ENCODE data around the gene GNMT.

GNMT gene

DNA sequence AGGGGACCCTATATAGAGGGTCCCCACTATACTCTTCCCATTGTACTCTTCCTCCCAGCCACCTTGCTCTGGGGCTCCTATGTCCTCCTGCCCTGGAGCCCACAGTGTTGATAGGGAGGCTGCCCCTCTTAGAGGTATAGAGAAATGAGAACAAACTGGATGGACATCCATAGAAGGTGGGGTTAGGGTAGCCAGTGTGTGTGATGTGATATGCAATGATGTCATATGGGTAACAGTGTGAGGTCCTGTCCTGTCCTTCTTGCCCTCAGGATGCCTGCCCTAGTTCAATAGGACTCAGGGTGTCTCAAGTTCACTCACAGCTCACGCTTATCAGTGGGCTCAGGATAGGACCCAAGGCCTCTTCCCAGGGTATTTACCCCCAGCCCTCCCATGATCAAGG, 44.3 kb upstream of the GNMT start:
- Histone ChIP-seq H3K27ac (no peak overlapping the region), H3K9ac (no peak overlapping the region), H4K20me1 (ENCODE audit: insufficient read depth) (no peaks in the 10 kb centered on the region), H2AFZ (ENCODE audit: low read depth) (no peak overlapping the region), H3K4me3 (IDR thresholded peaks at IDR 0.05; ENCODE audit: insufficient read depth, low read depth, low read length) (no peak overlapping the region), H3K27me3 (ENCODE audit: insufficient read depth, low read depth) (peaks cover 2% of the 10 kb centered on the region; the same call in 1 of the 2 replicates), H3K4me1 (ENCODE audit: low read depth, poor library complexity, severe bottlenecking) (peaks cover 8% of the 10 kb centered on the region), H3K4me2 (no peak overlapping the region), H3K79me2 (ENCODE audit: insufficient read depth, low read depth) (no peaks in the 10 kb centered on the region), H3K36me3 (ENCODE audit: insufficient read depth) (no peaks in the 10 kb centered on the region)
- TF ChIP-seq, protein P1, sequence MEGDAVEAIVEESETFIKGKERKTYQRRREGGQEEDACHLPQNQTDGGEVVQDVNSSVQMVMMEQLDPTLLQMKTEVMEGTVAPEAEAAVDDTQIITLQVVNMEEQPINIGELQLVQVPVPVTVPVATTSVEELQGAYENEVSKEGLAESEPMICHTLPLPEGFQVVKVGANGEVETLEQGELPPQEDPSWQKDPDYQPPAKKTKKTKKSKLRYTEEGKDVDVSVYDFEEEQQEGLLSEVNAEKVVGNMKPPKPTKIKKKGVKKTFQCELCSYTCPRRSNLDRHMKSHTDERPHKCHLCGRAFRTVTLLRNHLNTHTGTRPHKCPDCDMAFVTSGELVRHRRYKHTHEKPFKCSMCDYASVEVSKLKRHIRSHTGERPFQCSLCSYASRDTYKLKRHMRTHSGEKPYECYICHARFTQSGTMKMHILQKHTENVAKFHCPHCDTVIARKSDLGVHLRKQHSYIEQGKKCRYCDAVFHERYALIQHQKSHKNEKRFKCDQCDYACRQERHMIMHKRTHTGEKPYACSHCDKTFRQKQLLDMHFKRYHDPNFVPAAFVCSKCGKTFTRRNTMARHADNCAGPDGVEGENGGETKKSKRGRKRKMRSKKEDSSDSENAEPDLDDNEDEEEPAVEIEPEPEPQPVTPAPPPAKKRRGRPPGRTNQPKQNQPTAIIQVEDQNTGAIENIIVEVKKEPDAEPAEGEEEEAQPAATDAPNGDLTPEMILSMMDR (conservative IDR thresholded peaks at IDR 0.05; ENCODE audit: low read depth, low read length) = no peak

DNA sequence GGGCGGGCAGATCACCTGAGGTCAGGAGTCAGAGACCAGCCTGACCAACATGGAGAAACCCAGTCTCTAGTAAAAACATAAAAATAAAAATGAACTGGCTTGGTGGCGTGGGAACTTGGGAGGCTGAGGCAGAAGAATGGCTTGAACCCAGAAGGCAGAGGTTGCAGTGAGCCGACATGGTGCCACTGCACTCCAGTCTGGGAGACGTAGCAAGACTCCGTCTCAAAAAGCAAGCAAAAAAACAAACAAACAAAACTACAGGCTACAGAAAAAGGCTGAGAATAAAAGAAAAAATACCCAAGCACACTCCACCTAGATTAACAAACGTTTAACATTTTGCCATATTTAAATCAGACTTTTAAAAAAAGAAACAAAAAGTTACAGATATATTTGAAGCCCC, 38.8 kb upstream of the GNMT start:
- no peaks in the 10 kb centered on the region for H3K27me3 ChIP-seq (ENCODE audit: insufficient read depth, low read depth)
- no peak overlapping the region for H3K27ac ChIP-seq
- no peak overlapping the region for H2AFZ ChIP-seq (ENCODE audit: low read depth)
- H3K79me2 ChIP-seq (ENCODE audit: insufficient read depth, low read depth) = no peaks in the 10 kb centered on the region
- no peak overlapping the region for H3K4me2 ChIP-seq
- H3K4me1 ChIP-seq (ENCODE audit: low read depth, poor library complexity, severe bottlenecking) = no peaks in the 10 kb centered on the region
- no peaks in the 10 kb centered on the region for H4K20me1 ChIP-seq (ENCODE audit: insufficient read depth)
- H3K9ac ChIP-seq = no peak overlapping the region
- TF ChIP-seq, protein P1 (conservative IDR thresholded peaks at IDR 0.05; ENCODE audit: low read depth, low read length) = no peak
- no peak overlapping the region for H3K4me3 ChIP-seq (IDR thresholded peaks at IDR 0.05; ENCODE audit: insufficient read depth, low read depth, low read length)
- no peaks in the 10 kb centered on the region for H3K36me3 ChIP-seq (ENCODE audit: insufficient read depth)

DNA sequence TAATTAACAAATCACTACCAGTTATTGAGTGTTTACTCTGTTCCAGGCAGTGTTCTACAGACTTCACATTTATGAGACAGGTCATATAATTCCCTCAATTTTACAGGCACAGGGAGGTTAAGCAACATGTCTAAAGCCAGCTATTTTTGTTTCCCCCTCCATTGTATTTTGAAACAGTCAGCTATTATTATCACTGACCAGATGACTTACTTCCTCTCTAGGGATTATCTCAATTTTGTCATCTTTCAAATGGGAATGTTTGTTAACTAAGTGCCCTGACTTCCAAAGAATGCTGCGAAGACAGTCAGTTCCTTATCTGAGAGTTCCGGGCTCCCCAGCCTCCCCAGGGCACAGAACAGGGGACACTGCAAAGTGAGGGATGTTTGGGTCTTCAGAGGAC, 36.9 kb upstream of the GNMT start:
- Histone ChIP-seq H3K4me1 (ENCODE audit: low read depth, poor library complexity, severe bottlenecking) (peaks cover 7% of the 10 kb centered on the region), H3K27ac (no peak overlapping the region), H3K36me3 (ENCODE audit: insufficient read depth) (no peaks in the 10 kb centered on the region), H3K79me2 (ENCODE audit: insufficient read depth, low read depth) (no peaks in the 10 kb centered on the region), H3K27me3 (ENCODE audit: insufficient read depth, low read depth) (no peaks in the 10 kb centered on the region), H3K9ac (no peak overlapping the region), H3K4me2 (no peak overlapping the region), H2AFZ (ENCODE audit: low read depth) (no peak overlapping the region), H4K20me1 (ENCODE audit: insufficient read depth) (no peaks in the 10 kb centered on the region), H3K4me3 (IDR thresholded peaks at IDR 0.05; ENCODE audit: insufficient read depth, low read depth, low read length) (no peak overlapping the region)
- TF ChIP-seq, protein P1 (conservative IDR thresholded peaks at IDR 0.05; ENCODE audit: low read depth, low read length) = no peak

DNA sequence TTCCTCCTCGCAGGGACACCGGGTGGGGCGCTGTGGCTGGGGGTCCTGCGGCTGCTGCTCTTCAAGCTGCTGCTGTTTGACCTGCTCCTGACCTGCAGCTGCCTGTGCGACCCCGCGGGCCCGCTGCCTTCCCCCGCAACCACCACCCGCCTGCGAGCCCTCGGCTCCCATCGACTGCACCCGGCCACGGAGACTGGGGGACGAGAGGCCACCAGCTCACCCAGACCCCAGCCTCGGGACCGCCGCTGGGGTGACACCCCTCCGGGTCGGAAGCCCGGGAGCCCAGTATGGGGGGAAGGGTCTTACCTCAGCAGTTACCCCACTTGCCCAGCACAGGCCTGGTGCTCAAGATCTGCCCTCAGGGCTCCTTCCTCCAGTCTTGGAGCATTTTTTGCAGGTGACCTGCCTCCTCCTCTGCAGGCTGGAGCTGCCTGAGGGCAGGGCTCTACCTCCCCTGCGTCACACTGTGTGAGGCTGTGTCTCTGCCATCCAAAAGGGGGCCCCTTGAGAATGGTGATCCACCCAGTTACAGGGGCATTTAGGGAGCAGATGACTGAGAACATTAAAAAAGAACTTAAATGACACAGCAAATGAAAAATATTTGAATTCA, 35.2 kb upstream of the GNMT start:
- no peak overlapping the region for H3K9ac ChIP-seq
- TF ChIP-seq, protein P1 (conservative IDR thresholded peaks at IDR 0.05; ENCODE audit: low read depth, low read length) = no peak
- H3K4me2 ChIP-seq = no peak overlapping the region
- H3K4me1 ChIP-seq (ENCODE audit: low read depth, poor library complexity, severe bottlenecking) = peaks cover 7% of the 10 kb centered on the region
- no peak overlapping the region for H3K4me3 ChIP-seq (IDR thresholded peaks at IDR 0.05; ENCODE audit: insufficient read depth, low read depth, low read length)
- H3K36me3 ChIP-seq (ENCODE audit: insufficient read depth) = no peaks in the 10 kb centered on the region
- no peak overlapping the region for H2AFZ ChIP-seq (ENCODE audit: low read depth)
- no peaks in the 10 kb centered on the region for H3K27me3 ChIP-seq (ENCODE audit: insufficient read depth, low read depth)
- H4K20me1 ChIP-seq (ENCODE audit: insufficient read depth) = no peaks in the 10 kb centered on the region
- H3K27ac ChIP-seq = no peak overlapping the region
- peaks cover 3% of the 10 kb centered on the region; the same call in 1 of the 2 replicates for H3K79me2 ChIP-seq (ENCODE audit: insufficient read depth, low read depth)
